Spleen (tissue), 7 donors: ENCODE data around the gene LATS1.

Experiments
- CTCF ChIP-seq, 11 experiments: fragments of 200-600 bp in 7 of 11; fragments of 450-650 bp in 4 of 11; sonication (generic) in 4 of 11; IDR thresholded peaks in 8 of 11; conservative IDR thresholded peaks in 3 of 11; 1 replicate in 7 of 11; 2 replicates in 4 of 11; pipeline versions ENCODE4 v1.4.0 to v1.8.0; 2016 to 2021; ENCODE audit warnings: antibody characterized with exemption in 11 of 11, inconsistent platforms in 4 of 11, mild to moderate bottlenecking in 1 of 11
- POLR2A ChIP-seq, 3 donors: fragments of 450-650 bp; IDR thresholded peaks; one replicate each; pipeline ENCODE4 v1.5.1; 2017; ENCODE audit warnings: antibody characterized with exemption in 3 of 3, mild to moderate bottlenecking in 1 of 3
- POLR2AphosphoS5 ChIP-seq, 3 donors: sonication (generic); formaldehyde crosslinking; IDR thresholded peaks; one replicate each; pipeline ENCODE4 v1.5.1; 2017; ENCODE audit warnings: antibody characterized with exemption in 3 of 3
- donor health status: DM: no; HTN: no; CAD: no; lungs with moderate emphysema.
- donor health status: DM: no; HTN: no; CAD: no.
- donor health status: DM: no; HTN: no; CAD: no.

DNA sequence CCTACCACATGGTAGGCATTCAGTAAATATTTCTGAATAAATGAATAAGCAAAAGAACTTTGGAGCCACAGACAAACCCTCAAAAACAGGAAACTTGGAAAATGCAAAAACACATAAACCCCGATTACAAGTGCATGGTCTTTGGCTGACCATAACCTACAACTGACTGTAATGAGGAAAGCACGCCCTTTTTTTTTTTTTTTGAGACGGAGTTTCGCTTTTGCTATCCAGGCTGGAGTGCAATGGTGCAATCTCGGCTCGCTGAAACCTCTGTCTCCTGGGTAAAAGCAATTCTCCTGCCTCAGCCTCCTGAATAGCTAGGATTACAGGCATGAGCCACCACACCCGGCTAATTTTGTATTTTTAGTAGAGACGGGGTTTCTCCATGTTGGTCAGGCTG lies 11.9 kb upstream of the LATS1 start:
- TF ChIP-seq POLR2A (IDR thresholded peaks at IDR 0.05): no peak
- TF ChIP-seq CTCF (IDR thresholded peaks at IDR 0.05 in 8 of 11, conservative IDR thresholded peaks at IDR 0.05 in 3 of 11): no peak
- no peak for TF ChIP-seq POLR2AphosphoS5 (IDR thresholded peaks at IDR 0.05)
